NCI-H2029 treated with DMSO at 0.1 percent for 48 hours (cell line): ENCODE measurements around the gene MTX2.
"Not testable (repeated sequence)": the region's sequence is repeated elsewhere in the genome, so short reads cannot be mapped to it uniquely, and the experiment has no call there.

Experiments
- DNase-seq: peaks from one replicate; lab custom pipeline; 2025; lab: John Stamatoyannopoulos, UW

Gene MTX2

GRCh38 chr2:176285321-176285720, 16.1 kb downstream of the MTX2 start:
- no peak for DNase-seq

DNA sequence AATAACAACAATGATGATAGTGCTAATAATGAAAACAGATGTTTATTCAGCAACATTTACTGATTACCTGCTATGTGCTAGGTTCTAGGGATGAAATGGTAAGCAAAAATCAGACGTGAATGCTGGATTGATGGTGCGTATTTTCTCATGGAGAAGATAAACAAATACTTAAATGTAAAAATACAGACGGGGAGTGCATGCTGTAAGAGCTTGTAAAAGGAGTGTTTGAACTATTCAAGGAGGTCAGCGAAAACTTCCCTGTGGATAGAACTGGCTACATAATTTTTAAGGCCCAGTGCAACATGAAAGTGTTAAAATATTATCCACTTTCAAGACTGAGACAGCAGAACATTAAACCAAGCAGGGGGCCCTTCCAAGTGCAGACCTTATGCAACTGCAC, 22.1 kb downstream of the MTX2 start:
- no peak for DNase-seq

DNA sequence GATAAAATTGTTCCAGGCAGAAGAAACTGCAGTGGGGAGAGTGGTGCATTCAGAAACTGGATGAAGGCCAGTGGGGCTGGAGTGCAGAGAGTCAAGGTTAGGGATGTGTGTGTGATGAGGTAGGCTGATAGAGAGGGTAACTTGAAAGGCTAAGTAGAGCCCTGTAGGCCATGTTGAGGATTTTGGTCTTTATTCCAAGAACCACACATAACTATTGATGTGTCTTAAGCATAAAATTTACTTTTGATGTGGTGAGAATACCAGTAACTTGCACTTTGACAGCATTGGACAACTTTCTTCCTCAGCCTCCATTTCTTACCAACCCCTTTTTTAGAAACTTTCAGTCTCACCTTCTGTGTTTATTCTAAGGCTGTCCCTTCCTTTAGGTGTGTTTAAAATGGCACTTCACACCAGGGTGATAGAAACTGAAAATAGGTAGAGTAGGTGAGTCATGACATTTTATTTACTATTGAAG, 22.6 kb downstream of the MTX2 start:
- no peak for DNase-seq

DNA sequence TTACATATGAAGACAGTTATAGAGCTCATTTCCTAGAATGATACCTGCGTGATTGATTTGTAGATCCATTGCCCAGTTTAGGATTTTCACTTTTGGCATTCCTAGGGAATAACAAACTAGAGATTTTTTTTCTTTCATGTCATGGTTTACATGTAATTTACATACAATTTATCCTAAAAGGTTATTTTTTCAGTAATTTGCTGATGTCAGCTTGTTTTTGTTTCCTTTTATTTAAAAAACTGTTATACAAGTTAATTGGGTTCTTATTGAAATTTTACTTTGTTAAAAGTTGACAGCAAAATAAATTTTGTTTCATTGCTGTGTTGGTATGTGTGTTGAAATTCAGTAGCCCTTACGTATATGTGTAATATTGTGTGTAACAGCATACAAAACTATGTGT, 23.4 kb downstream of the MTX2 start:
- DNase-seq = no peak

DNA sequence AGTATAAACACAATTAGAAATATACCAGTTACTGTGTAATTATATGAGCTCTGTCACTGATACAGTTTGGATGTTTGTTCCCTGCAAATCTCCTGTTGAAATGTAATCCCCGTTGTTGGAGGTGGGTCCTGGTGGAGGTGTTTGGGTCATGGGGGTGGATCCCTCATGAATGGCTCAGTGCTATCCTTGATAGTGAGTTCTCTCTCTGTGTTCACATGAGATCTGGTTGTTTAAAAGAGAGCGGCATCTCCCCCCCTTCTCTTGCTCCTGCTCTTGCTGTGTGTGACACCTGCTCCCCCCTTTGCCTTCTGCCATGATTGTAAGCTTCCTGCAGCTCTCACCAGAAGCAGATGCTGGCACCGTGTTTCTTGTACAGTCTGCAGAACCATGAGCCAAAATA, 24.1 kb downstream of the MTX2 start:
- DNase-seq = no peak

- DNase-seq = no peak
Observed at GRCh38 chr2:176297067-176297466, 27.8 kb downstream of the MTX2 start.

GRCh38 chr2:176297737-176298136, 28.5 kb downstream of the MTX2 start:
- no peak for DNase-seq

DNA sequence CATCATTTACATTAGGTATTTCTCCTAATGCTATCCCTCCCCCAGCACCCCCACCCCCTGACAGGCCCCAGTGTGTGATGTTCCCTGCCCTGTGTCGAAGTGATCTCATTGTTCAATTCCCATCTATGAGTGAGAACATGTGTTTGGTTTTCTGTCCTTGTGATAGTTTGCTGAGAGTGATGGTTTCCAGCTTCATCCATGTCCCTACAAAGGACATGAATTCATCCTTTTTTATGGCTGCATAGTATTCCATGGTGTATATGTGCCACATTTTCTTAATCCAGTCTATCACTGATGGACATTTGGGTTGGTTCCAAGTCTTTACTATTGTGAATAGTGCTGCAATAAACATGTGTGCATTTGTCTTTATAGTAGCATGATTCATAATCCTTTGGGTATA, 36.8 kb downstream of the MTX2 start:
- DNase-seq = not testable (repeated sequence)

DNA sequence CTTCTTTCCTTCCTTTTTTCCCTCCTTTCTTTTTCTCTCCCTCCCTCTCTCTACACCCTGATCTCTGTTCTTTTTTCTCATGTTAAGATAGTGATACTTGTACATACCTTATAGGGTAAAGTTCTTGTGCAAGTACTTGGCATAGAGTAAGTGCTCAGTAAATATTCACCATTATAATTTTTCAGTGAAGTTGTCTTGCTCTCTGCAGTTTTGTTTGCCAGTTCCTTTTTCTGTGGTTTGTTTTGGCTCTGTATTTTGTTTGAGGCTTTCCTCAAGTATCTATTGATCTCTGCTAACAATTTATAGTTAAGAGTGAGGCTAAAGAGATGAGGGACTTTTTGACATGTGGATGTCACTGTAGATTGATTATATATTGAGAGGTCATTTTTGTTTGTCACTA, 48.0 kb downstream of the MTX2 start:
- peak; percentile 80 for DNase-seq

DNA sequence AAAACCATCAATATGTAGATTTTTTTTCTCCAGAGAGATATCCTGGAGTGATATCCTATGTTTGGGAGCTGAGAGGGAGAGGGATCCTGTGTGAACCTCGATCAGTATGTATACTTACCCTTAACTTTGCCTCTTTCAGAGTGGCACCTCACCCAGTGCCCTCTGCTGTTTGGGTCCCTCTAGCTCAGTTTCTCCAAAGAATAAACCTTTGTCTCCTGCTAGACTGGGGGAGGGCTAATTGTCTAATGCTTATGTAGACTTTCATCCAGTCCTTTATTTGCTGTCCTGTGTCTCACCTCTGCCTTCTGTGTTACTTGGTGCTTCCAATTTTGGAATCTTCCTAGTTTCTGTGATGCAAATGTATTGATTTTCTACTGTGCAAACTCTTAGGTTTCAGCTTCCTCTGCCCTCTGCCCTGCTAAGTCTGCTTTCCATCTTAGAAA, 48.4 kb downstream of the MTX2 start:
- no peak for DNase-seq

GRCh38 chr2:176321916-176322315, 52.7 kb downstream of the MTX2 start:
- no peak for DNase-seq

GRCh38 chr2:176324862-176325261, 55.6 kb downstream of the MTX2 start:
- no peak for DNase-seq

DNA sequence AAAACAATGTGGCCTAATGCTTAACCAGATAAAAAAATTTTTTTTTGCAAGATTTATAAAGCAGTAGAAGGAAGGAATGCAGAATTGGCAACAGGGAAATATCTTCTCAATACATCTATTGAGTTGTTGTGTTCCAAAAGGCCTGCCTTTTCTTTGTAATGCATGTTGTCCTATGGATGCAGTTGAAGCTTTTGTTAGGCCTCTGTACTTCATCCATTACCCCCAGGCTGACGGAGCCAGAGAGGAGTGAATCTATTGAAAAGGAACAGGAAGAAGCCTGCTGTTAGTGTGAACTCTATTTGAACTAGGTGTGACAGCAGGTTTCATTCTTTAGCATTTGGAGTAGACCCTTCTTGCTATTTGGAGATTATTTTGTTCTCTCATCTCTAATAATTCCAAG, 56.5 kb downstream of the MTX2 start:
- DNase-seq = peak; percentile 7

DNA sequence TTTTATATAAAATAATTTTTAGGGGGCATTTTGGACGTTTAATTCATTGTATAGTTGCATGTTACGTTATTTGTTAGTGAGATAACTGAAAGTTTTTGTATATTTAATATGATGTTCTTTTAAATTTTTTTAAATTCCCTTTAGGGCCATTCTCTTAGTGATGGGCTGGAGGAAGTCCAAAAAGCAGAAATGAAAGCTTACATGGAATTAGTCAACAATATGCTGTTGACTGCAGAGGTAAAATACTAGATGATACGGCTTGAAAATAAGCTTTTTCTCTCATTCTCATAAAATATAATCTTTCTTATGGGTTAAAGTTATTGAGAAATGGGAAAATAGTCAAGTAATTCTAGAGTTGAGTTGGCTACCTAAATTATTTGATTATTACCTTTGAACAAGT, 58.9 kb downstream of the MTX2 start:
- no peak for DNase-seq

DNA sequence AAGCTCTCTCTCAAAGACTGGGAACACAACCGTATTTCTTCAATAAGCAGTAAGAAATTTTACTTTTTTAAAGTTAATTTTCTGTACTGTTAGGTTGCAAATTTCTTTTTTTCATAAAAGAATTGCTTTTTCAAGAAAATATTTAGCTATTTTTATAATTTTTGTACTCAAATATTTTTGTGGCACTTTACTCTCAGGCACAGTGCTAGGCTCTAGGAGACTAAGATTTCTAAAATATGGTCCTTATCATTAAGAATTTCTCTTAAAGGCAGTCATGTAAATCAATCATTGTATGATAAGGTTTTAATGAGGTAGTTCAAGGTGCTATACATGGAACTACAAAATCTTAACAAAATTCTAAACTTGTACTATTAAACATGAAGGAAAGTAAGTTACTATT, 61.4 kb downstream of the MTX2 start:
- no peak for DNase-seq

DNA sequence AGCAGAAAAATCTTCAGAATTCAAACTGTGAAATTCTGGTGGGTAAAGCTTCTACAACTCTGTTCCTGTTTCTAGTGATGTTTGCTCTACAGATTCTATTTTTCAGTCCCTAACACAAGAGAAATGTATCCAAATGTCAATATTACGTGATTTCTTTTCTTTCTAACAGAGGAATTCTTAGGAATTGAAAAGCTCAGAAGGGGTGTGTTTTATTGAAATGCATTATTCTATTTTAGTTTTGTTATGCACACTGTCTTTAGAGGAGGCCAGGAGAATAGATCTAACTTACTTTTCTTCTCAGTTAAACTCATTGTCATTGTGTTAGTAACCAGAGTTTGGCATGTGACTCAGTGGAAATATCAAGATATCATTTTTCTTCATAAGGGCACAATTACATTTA, 62.4 kb downstream of the MTX2 start:
- no peak for DNase-seq

DNA sequence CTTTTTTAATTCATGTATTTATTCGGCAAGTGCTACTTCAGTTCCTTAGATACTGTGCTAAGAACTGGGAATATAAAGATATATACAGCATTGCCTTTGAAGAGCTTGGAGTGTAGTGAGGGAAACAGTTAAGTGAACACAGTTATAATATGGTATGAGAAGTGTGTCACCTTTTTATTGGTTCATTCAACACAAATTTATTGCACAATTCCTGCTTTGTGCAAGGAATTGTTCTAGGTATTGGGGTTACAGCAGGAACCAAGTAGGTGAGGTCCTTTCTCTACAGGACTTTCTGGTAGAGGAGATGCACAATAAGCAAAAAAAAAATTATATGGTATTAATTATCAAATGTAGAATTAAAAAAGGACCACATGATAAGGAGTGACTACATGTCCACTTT, 65.5 kb downstream of the MTX2 start:
- DNase-seq = no peak

- DNase-seq = no peak
Observed at GRCh38 chr2:176338395-176338794, 69.2 kb downstream of the MTX2 start.

DNA sequence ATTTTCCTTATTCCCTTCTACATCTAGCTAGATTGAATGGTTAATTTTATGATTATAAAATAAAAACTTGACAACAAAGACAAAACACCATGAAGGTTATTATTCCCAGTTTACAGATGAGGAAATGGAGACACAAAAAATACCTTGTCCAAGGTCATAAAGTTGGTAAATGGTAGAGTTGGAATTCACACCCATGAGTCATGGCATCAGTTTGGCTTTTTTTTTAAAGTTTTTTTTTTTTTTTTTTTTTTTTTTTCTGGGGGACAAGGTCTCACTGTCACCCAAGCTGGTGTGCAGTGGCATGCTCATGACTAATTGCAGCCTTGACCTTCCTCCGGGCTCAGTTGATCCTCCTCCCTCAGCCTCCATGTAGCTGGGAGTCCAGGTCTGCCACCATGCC, 70.0 kb downstream of the MTX2 start:
- DNase-seq = no peak

GRCh38 chr2:176356251-176356650, 87.0 kb downstream of the MTX2 start:
- DNase-seq = no peak

GRCh38 chr2:176364273-176364977, 95.2 kb downstream of the MTX2 start:
- no peak for DNase-seq

DNA sequence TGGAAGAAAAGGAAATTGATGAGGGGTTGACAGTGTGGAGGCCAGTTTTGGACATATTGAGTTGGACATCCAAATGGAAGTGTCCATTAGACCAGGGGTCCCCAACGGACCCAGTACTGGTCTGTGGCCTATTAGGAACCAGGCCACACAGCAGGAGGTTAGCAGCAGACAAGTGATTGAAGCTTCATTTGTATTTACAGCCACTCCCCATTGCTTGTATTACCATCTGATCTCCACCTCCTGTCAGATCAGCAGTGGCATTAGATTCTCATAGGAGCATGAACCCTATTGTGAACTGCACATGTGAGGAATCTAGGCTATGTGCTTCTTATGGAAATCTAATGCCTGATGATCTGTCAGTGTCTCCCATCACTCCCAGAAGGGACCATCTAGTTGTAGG, 99.1 kb downstream of the MTX2 start:
- DNase-seq = no peak

DNA sequence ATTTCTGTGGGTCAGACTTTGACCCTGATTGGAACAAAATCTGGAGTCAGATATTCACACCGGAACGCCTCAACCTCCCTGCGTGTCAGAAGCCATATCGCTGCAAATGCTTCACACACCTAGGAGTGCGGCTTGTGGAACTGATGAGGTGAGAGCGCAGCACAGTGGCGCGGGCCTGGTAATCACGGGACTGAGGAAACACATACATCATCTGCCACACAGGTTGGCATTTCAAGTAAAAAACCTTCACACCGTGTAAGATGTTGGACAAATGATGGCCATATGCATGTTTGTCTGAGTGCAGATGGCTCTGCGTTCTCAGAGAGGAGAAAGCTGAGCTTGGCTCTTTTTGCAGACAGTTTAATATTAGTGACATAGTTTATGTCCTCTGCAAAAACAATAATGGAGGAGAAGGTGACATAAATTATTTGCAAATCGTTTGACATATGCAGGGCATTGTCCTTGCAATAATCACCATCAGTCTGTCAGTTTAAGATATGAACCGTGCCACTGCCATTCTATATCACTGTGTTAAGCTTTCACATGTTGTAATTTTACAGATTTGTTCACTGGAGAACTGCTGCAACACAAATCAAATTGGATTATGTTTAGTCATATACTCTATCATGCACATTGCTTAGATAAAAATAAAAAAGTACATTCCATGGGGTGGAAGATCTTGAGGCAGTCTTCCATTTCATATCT, 101.4 kb downstream of the MTX2 start:
- no peak for DNase-seq

GRCh38 chr2:176373155-176373554, 103.9 kb downstream of the MTX2 start:
- not testable (repeated sequence) for DNase-seq
